Measurements from ENCODE around the gene ABCB11. TPM values are rescaled to one million over a fixed set of nuclear protein-coding genes. Genes with fewer than 3 reads are reported as not detected.

The ABCB11 gene
- total RNA-seq, 4 donors from 2014 or later: 0.06 TPM; not detected in 3

GRCh38 chr2:168945508-168945907 lies 85.6 kb downstream of the ABCB11 start:
- Histone ChIP-seq H3K4me1 (no peaks in the 10 kb centered on the region), H3K9me3 (no peaks in the 10 kb centered on the region), H3K4me3 (no peak overlapping the region), H3K27ac (replicated peaks in 1 of 4) (no peak overlapping the region), H3K27me3 (no peaks in the 10 kb centered on the region), H3K36me3 (no peaks in the 10 kb centered on the region)
- WGBS: 54% methylated on average over 4 of the region's 4 CpGs
- no peak for DNase-seq (ENCODE audit: extremely low spot score)
- no peak for TF ChIP-seq CTCF (IDR thresholded peaks at IDR 0.05)
- TF ChIP-seq EP300 (IDR thresholded peaks at IDR 0.05): no peak
- no peak for TF ChIP-seq POLR2A (IDR thresholded peaks at IDR 0.05; ENCODE audit: low read depth)
- no peak for TF ChIP-seq POLR2AphosphoS5 (IDR thresholded peaks at IDR 0.05)
- intact Hi-C loops (cut with DNase I): no loop called here

GRCh38 chr2:168944065-168944464 lies 87.1 kb downstream of the ABCB11 start:
- no peak overlapping the region for H3K4me3 ChIP-seq
- no peaks in the 10 kb centered on the region for H3K27me3 ChIP-seq
- DNase-seq (ENCODE audit: extremely low spot score): no peak
- no peak overlapping the region for H3K27ac ChIP-seq (replicated peaks in 1 of 4)
- 83% methylated on average over 3 of the region's 3 CpGs for WGBS
- no peak for TF ChIP-seq EP300 (IDR thresholded peaks at IDR 0.05)
- no peak for TF ChIP-seq POLR2A (IDR thresholded peaks at IDR 0.05; ENCODE audit: low read depth)
- no peaks in the 10 kb centered on the region for H3K9me3 ChIP-seq
- no peaks in the 10 kb centered on the region for H3K36me3 ChIP-seq
- H3K4me1 ChIP-seq: no peaks in the 10 kb centered on the region
- intact Hi-C loops (cut with DNase I): no loop called here

GRCh38 chr2:168941297-168941696 lies 89.8 kb downstream of the ABCB11 start:
- H3K4me1 ChIP-seq: no peaks in the 10 kb centered on the region
- no peaks in the 10 kb centered on the region for H3K36me3 ChIP-seq
- no peak overlapping the region for H3K27ac ChIP-seq (replicated peaks in 1 of 4)
- intact Hi-C loops (cut with DNase I): no loop called here
- no peaks in the 10 kb centered on the region for H3K27me3 ChIP-seq
- H3K4me3 ChIP-seq: no peak overlapping the region
- TF ChIP-seq EP300 (IDR thresholded peaks at IDR 0.05) (no peak), CTCF (IDR thresholded peaks at IDR 0.05) (no peak), POLR2AphosphoS5 (IDR thresholded peaks at IDR 0.05) (no peak), POLR2A (IDR thresholded peaks at IDR 0.05; ENCODE audit: low read depth) (no peak)
- H3K9me3 ChIP-seq: no peaks in the 10 kb centered on the region
- DNase-seq (ENCODE audit: extremely low spot score): no peak

- Histone ChIP-seq H3K4me3 (no peak overlapping the region), H3K4me1 (no peaks in the 10 kb centered on the region), H3K36me3 (no peaks in the 10 kb centered on the region), H3K27me3 (no peaks in the 10 kb centered on the region), H3K27ac (replicated peaks in 1 of 4) (no peak overlapping the region), H3K9me3 (no peaks in the 10 kb centered on the region)
- TF ChIP-seq CTCF (IDR thresholded peaks at IDR 0.05) (no peak), POLR2A (IDR thresholded peaks at IDR 0.05; ENCODE audit: low read depth) (no peak), EP300 (IDR thresholded peaks at IDR 0.05) (no peak), POLR2AphosphoS5 (IDR thresholded peaks at IDR 0.05) (no peak)
- 94% methylated on average over 4 of the region's 4 CpGs for WGBS
- intact Hi-C loops (cut with DNase I): no loop called here
- DNase-seq (ENCODE audit: extremely low spot score): no peak
Observed at GRCh38 chr2:168939918-168940317, 91.2 kb downstream of the ABCB11 start.

GRCh38 chr2:168939061-168939460 lies 92.1 kb downstream of the ABCB11 start:
- Histone ChIP-seq H3K9me3 (no peaks in the 10 kb centered on the region), H3K4me3 (no peak overlapping the region), H3K27ac (replicated peaks in 1 of 4) (no peak overlapping the region), H3K36me3 (no peaks in the 10 kb centered on the region), H3K27me3 (no peaks in the 10 kb centered on the region), H3K4me1 (no peaks in the 10 kb centered on the region)
- intact Hi-C loops (cut with DNase I): no loop called here
- WGBS: 95% methylated on average over 1 of the region's 1 CpG
- no peak for TF ChIP-seq CTCF (IDR thresholded peaks at IDR 0.05)
- TF ChIP-seq POLR2AphosphoS5 (IDR thresholded peaks at IDR 0.05): no peak
- TF ChIP-seq POLR2A (IDR thresholded peaks at IDR 0.05; ENCODE audit: low read depth): no peak
- no peak for TF ChIP-seq EP300 (IDR thresholded peaks at IDR 0.05)
- DNase-seq (ENCODE audit: extremely low spot score): no peak
